Activated CD8-positive, alpha-beta memory T cell treated with anti-CD3 and anti-CD28 coated beads, Interleukin-2, amount 50 U/mL, for 24 hours (primary cell): ENCODE results near the gene HLA-DQA1.
"Not testable (repeated sequence)": the region's sequence is repeated elsewhere in the genome, so short reads cannot be mapped to it uniquely, and the experiment has no call there.

ENCODE experiments used
- DNase-seq: peaks from one replicate; pipeline ENCODE4 v3.0.0-alpha.2; 2020; ENCODE audit errors: extremely low read depth

The HLA-DQA1 gene

GRCh38 chr6:32637219-32637880 lies at the start of gene HLA-DQA1:
TSS of gene HLA-DQA1 (plus strand) at chr6:32637406. CDS start at chr6:32637459, 53 bp downstream.
- DNase-seq, result no peak

- no peak for DNase-seq
Measured at GRCh38 chr6:32588156-32588555, 49.0 kb upstream of the HLA-DQA1 start.

- no peak for DNase-seq
Measured at GRCh38 chr6:32589596-32590449, 47.4 kb upstream of the HLA-DQA1 start, which contains the start of gene HLA-DRB1. TSS of gene HLA-DRB1 (minus strand) at chr6:32589848. CDS start at chr6:32589742, 106 bp downstream.

- DNase-seq, result not testable (repeated sequence)
Measured at GRCh38 chr6:32590713-32591112, 46.5 kb upstream of the HLA-DQA1 start.

- no peak for DNase-seq
Measured at GRCh38 chr6:32597024-32597423, 40.2 kb upstream of the HLA-DQA1 start.

GRCh38 chr6:32602383-32602782 lies 34.8 kb upstream of the HLA-DQA1 start:
- DNase-seq, result no peak

- DNase-seq, result no peak
Measured at GRCh38 chr6:32603222-32603621, 34.0 kb upstream of the HLA-DQA1 start.

- DNase-seq, result no peak
Measured at GRCh38 chr6:32603888-32604287, 33.3 kb upstream of the HLA-DQA1 start.

- DNase-seq, result no peak
Measured at GRCh38 chr6:32604434-32604877, 32.8 kb upstream of the HLA-DQA1 start.

- DNase-seq, result no peak
Measured at GRCh38 chr6:32607263-32607987, 29.8 kb upstream of the HLA-DQA1 start.

- no peak for DNase-seq
Measured at GRCh38 chr6:32607988-32608298, 29.3 kb upstream of the HLA-DQA1 start.

- DNase-seq, result no peak
Measured at GRCh38 chr6:32608362-32608761, 28.8 kb upstream of the HLA-DQA1 start.

GRCh38 chr6:32609391-32609730 lies 27.8 kb upstream of the HLA-DQA1 start:
- no peak for DNase-seq

- no peak for DNase-seq
Measured at GRCh38 chr6:32609731-32610640, 27.2 kb upstream of the HLA-DQA1 start.

GRCh38 chr6:32610682-32611296 lies 26.4 kb upstream of the HLA-DQA1 start:
- DNase-seq, result no peak

GRCh38 chr6:32613475-32613874 lies 23.7 kb upstream of the HLA-DQA1 start:
- no peak for DNase-seq

- DNase-seq, result no peak
Measured at GRCh38 chr6:32614366-32615081, 22.7 kb upstream of the HLA-DQA1 start.

- no peak for DNase-seq
Measured at GRCh38 chr6:32615885-32616532, 21.2 kb upstream of the HLA-DQA1 start.

GRCh38 chr6:32617751-32618150 lies 19.5 kb upstream of the HLA-DQA1 start:
- no peak for DNase-seq

GRCh38 chr6:32621372-32621771 lies 15.8 kb upstream of the HLA-DQA1 start:
- DNase-seq, result no peak
